Adipose tissue (tissue), 3 donors: ENCODE results near the gene HPSE2. TPM values are rescaled to one million over a fixed set of nuclear protein-coding genes. Genes with fewer than 3 reads are reported as not detected.

Source experiments
- H3K27ac ChIP-seq: one replicate; pipeline ENCODE4 v1.5.1; 2013; ENCODE audit warnings: low read depth, low read length
- WGBS, 3 donors: extraction: QIAGEN DNeasy Blood & Tissue Kit; methylation state at CpG; one replicate each; pipeline ENCODE4 v1.1.7; 2013; 5-methylcytosine and 5-hydroxymethylcytosine counted together
- polyA plus RNA-seq, 3 donors: library from polyadenylated mRNA; stranded (reverse); fragments of 200-250 nt; gene quantifications; one replicate each; pipeline ENCODE4 v1.2.3, GENCODE V29; 2013
- donor health status: healthy with polysubstance abuse.
- donor health status: Bipolar disorder and iron deficiency.
- donor health status: healthy.

HPSE2 gene
- polyA plus RNA-seq, 3 donors: 0.06 to 2.4 (median 1.0) TPM

DNA sequence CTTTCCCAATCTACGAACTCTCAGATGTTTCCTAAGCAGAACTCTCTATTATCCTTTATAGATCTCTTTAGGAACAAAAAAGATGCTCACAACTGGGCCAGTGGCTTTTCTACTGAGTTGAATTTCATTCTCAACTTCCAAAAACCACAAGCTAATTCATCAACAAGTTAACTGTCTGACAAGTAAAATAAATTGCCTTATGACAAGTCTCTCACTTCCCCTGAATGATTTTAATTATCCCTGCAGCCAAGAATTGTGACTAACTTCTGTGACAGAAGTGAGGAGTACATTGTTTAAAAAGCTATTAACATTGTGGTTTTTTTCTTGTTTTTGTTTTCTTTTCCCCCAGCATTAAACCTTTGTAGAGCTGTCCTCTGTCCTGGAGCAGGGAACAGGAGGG lies 343.1 kb downstream of the HPSE2 start:
- no peak overlapping the region for H3K27ac ChIP-seq
- WGBS, 3 donors: 41 to 88% (median 66%) methylated on average over 1 of the region's 1 CpG

DNA sequence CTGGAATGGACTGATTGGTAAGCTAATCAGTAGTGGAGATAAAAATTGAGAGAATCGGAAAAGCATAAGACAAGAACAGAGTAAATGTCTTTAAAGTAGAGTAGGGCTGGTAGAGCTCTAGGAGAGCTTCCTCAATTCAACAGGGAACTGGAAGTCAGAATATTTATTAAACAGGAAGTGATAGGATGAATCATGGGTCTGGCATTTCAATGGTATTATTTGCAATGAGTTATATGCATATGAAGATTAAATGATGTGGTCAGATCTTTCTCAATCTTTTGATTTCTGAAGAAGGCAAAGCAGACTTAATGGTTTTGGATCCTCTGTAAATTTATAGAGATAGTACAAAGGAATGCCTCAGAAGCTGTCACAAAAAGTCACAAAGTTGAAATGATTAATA lies 349.0 kb downstream of the HPSE2 start:
- 67 to 86% (median 85%) methylated on average over 1 of the region's 1 CpG for WGBS, 3 donors
- no peak overlapping the region for H3K27ac ChIP-seq

DNA sequence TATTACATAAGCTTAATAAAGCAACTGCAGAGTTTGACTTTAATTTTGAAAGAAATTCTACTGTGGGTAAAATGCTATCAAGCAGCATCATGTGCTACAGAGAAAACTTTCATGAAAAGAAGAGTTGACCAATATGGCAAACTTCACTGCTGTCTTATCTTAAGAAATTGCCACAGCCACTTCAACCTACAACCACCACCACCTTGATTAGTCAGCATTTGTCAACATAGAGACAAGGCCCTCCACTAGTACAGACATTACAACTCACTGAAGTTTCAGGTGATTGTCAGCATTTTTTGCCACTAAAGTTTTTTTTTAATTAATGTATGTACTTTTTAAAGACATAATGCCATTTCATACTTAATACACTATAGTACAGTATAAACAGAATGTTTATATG lies 350.3 kb downstream of the HPSE2 start:
- no peak overlapping the region for H3K27ac ChIP-seq

DNA sequence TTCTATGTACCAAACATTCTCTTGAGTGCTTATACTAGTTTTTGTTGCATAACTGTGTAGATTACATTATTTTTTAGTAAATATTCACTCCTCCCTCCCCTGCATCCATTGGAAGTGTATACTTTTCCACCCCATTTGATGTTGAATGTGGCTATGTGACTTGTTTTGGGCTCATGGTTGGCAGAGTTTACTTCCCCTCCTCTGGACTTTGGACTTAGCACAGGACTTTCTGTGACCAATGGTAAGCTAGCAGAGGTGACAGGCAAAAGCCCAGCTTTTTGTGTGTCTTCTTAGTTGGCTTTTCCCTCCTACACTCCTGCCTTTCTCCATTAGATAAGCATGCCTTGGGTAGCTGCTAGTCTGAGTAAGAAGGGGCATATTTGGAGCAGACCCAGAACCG lies 353.9 kb downstream of the HPSE2 start:
- WGBS, 3 donors: 56 to 82% (median 80%) methylated on average over 1 of the region's 1 CpG
- no peak overlapping the region for H3K27ac ChIP-seq

DNA sequence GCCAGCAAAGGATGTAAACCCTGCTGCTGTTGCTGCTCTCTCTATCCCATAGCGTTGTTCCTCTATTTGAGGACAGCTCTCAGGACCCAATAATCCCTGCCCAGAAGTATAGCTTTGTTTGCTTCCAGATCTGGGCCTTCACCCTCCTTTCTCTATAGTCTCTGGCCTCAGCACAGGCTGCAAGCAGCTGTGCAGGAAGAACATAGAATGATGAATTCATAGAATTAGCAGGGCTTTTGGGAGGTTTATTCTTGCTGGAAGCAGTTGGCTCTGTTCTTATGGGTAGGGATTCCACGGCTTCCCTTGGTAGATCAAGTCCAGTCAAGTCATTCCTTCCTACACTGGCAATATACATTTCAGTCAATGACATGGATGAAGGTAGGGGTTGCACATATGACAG lies 354.7 kb downstream of the HPSE2 start:
- no peak overlapping the region for H3K27ac ChIP-seq
- WGBS, 3 donors: 73 to 76% (median 74%) methylated on average over 2 of the region's 2 CpGs

DNA sequence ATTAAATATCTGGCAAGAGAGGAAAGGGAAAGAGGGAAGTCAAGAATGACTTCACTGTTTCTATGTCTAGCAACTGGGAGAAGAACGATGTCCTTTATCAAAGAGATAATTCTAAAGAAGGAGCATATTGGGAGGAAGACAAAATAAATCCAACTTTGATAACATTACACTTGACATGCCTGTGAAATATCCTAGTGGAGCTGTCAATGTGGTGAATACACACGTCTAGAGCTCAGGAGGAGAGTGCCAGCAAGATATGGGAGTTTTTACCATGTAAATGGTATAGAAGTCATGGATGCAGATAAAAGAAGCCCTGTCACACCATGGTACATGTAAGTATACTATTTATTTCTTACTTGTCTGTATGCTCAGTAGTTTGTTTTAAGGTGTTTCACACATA lies 356.7 kb downstream of the HPSE2 start:
- WGBS, 3 donors: 36 to 43% (median 41%) methylated on average over 2 of the region's 2 CpGs
- no peak overlapping the region for H3K27ac ChIP-seq

DNA sequence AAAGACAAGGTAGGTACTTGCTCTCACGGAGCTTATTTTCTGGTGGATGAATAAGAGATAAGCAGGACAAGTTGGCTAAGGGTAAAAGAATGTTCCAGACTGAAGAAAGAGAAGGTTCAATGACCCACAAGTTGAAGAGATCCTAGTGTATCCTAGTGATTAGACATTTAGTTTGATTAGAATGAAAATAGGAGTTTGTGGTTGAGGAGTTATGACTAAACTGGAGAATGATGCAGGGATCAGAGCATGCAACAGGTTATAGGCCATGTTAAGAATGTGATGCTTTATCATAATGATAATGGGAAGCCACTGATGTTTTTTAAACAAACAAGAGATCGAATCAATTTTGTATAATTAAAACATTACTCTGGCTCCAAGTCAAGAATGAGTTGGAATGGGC lies 357.2 kb downstream of the HPSE2 start:
- WGBS, 3 donors: 46 to 63% (median 63%) methylated on average over 2 of the region's 2 CpGs
- no peak overlapping the region for H3K27ac ChIP-seq

DNA sequence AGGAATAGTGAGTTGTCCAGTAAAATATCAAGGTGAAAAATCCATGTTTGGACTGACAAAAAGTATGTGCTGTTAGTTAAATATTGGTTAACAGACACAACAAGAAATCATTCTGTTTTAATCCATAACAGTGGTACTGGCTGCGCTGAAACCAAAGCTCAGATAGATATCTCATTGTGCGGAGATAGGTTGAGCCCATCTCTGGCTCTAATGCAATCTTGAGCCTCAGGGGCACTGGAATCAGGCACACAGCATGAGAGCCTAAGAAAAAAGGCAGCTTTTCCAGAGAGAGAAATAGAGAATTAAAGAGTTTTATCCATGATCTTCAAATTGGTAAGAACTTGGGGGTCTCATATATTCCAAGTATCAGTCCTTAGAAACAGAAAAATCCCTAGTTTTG lies 373.7 kb downstream of the HPSE2 start:
- no peak overlapping the region for H3K27ac ChIP-seq
- 86 to 96% (median 91%) methylated on average over 2 of the region's 2 CpGs for WGBS, 3 donors

DNA sequence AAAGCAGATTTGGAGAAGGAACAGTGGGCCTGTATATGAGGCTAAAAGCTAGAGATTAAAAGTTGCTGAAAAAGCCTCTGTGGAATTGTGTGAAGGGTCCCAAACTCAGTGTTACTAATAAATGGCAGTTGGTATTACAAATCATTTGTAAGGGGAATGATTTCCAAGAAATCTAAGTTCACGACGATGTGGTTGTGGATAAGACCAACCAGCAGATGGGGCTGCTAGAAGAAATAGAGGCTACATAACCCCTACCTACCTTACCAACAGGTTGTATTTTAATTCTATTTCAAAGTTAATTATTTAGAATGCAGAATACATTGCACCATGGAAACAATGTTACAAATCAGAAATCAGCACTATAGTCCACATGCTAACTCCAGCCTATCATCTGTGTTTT lies 377.1 kb downstream of the HPSE2 start:
- WGBS, 3 donors: 63 to 75% (median 66%) methylated on average over 2 of the region's 2 CpGs
- H3K27ac ChIP-seq: no peak overlapping the region

DNA sequence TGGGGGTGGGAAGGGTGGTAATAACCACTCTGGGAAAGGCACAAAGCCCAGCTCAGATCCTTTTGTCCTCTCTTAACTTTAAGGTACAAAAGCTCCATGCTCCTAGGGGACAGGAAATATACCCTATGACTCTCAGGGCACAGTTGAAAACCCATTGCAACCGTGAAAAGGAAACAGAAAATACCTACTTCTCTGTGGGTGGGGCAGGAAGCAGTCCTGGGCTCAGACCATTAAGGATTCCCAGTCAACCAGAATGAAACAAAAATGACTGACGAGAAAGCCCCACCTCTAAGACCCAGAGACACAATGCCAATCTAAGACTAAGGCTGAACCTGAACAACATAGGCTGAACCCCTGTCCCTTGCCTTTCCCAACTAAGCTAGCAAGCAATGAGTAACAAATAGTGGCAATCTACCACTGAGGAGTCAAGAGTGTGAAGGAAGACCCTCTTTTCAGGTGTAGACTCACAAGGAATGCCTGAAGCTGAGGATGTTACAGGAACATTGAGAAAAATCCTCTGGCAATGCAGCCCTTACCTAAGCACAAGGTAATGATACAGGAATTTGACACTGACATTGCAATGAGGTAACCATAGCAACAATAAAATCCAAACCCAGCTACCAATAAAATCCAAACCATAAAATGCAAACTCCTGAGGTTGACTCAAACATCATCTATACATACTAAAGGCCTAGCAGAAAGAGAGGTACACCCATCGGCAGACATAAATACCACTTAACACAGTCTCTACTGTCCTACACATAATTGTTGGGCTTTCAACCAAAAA lies 380.1 kb downstream of the HPSE2 start:
- WGBS, 3 donors: 70 to 82% (median 72%) methylated on average over 3 of the region's 3 CpGs
- H3K27ac ChIP-seq: no peak overlapping the region

DNA sequence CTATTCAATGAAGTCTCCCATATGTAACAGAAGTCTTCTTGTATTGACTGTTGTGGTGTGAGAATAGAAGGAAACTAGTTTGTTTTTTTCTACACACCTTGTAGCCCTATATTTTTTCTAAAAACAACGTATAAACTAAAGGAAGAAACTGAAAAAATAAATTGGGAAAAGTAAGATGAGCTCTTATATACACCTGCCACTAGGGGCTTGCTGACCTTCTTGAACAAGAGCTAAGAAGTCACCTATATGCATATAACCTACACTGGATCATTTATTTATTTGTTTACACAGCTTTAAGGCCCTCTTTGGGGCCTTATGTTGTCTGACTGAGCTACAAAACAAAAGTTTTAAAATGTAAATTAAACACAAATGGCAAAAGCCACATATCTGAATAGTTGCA lies 383.0 kb downstream of the HPSE2 start:
- 48 to 59% (median 51%) methylated on average over 1 of the region's 1 CpG for WGBS, 3 donors
- H3K27ac ChIP-seq: no peak overlapping the region

DNA sequence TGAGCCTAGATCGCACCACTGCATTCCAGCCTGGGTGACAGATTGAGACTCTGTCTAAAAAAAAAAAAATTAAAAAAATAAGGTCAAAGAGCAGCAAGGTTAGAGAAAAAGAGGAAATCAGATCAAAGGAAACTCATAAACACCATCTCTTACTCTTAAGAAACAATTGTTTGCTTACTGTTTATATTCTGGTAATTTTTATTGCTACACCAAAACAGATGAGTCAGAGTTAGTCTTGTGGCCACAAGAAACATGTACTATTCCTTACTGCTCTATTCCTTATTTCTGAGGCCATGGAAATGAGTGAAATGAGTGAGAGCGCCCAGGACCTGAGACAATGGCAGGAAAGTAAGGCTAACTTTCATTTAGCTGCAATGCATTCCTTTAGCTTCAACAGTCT lies 387.3 kb downstream of the HPSE2 start:
- WGBS, 3 donors: 83 to 96% (median 86%) methylated on average over 2 of the region's 2 CpGs

DNA sequence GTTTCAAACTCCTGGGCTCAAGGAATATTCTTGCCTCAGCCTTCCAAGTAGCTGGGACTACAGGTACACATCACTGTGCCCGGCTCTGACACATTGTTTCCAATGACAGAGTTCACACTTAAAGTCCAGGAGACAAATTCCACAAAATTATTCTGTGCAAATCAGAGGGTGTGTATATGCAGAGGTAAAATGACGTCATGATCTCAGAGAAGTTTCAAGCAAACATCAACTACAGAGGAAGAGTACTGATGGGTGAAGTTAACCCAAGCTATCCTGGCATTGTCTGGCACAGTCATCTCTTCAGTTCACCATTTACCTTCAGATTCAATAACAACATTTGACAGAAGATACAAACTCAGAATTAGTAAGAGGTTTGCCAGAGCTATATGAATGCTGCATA lies 388.9 kb downstream of the HPSE2 start:
- 72 to 77% (median 72%) methylated on average over 2 of the region's 2 CpGs for WGBS, 3 donors
- H3K27ac ChIP-seq: no peak overlapping the region

More for the DNA sequence above, 387.3 kb downstream of the HPSE2 start:
- H3K27ac ChIP-seq: no peak overlapping the region

DNA sequence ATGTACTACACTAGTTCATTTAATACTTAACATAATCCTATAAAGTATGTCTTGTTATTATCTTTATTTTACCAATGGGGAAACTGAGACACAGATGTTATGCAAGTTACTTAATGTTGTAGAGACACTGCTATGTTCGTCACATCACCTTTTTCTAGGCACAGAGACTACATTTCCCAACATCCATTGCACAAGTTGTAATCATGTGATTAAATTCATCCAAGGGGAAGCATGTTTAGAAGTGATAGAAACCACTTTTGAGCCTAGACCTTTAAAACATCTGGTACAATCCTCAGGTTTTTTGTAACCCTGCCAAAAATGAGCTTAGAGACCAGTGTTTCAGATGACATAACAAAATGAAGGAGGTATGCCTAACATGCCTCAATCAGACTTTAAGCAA lies 402.1 kb downstream of the HPSE2 start:
- 69 to 83% (median 72%) methylated on average over 1 of the region's 1 CpG for WGBS, 3 donors
- no peak overlapping the region for H3K27ac ChIP-seq

DNA sequence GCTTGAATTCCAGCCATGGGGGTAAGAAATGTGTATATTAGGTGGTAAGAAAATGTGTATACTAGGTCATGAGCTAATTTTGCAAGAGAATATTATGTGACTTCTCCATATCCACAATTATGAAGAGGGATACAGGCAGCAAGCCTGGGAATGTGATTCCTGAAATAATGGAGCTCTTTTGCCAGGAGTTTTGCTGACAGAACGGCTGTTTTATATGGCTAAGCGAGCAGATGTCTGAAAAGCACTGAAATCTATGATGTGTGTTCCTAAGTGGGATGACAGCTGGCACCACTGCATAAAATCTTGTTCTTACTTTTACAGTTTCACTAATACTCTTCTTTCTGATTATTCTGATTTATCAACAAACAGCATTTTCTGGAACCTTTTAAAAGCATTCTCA lies 402.9 kb downstream of the HPSE2 start:
- WGBS, 3 donors: 68 to 76% (median 75%) methylated on average over 2 of the region's 2 CpGs
- no peak overlapping the region for H3K27ac ChIP-seq

DNA sequence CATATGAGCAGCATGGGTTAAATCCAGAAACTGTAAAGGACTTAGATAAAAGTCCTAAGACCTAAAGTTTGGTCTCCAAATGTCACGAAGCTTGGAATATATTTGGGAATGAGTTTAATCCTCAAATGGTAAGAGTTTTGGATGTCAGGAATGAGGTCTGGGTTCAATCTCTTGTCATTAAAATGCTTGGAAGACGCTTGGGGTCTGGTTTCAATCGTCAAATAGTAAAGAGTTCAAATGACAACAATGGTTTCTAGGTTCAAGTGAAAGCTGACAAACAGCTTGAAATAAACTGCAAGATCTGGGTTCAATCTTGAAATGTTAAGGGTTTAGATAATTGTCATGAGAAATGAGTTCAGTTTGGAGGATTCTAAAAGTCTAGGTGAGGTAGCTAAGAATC lies 403.5 kb downstream of the HPSE2 start:
- H3K27ac ChIP-seq: no peak overlapping the region
- 52 to 61% (median 58%) methylated on average over 3 of the region's 3 CpGs for WGBS, 3 donors

DNA sequence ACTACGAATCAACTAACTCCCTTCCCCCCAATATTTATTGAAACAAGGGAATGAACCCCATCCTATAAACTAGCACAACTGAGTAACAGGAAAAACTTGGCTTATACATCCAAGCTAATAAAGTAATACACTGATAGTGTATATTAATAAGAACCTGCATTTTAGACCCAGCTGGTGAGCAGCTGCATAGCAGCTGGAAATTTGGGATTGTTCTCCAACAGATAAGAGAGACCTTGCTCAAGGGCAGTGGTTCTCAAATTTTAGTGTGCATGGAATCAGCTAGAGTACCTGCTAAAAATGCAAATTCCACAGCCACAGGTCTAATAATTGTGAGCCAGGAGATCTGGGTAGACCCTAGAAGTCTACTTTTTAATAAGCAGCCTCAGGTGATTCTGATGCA lies 404.3 kb downstream of the HPSE2 start:
- H3K27ac ChIP-seq: no peak overlapping the region
- WGBS, 3 donors: 76 to 89% (median 82%) methylated on average over 1 of the region's 1 CpG

DNA sequence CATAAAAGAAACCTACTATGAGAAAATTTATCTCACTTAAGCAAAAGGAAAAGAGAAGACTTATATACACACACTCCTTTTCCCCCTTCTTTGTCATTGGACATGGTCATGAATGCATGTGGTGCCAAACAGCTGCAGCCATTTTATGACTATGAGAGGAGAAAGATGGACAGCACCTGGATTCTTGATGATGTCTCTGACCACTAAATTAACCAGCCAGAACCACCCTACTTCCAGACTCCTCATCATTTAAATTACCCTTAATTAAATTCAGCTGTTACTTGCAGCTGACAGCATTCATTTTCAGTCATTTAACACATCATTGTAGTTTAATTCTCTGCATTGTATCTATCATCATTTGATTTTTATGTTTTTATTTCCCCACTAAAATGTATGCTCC lies 409.9 kb downstream of the HPSE2 start:
- H3K27ac ChIP-seq: no peak overlapping the region

DNA sequence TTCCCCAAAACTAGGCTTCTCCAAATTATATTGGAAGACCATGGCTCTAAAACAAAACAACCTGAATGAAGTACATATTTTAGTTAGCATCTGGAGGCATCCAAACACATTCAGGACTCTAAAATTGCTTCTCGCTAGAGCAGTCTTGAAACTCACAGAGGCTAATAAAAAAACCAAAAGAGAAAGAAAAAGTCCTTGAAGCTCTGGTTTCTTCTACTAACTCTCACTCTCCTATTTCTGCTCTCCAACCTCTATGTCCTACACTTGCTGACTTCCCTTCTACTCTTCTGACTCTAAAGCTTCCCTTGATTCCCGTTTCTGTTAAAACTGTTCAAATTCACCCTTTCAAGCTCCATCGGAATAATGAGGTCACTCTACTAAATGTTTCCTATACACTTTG lies 418.3 kb downstream of the HPSE2 start:
- H3K27ac ChIP-seq: no peak overlapping the region
- 84 to 85% (median 85%) methylated on average over 3 of the region's 3 CpGs for WGBS, 3 donors

DNA sequence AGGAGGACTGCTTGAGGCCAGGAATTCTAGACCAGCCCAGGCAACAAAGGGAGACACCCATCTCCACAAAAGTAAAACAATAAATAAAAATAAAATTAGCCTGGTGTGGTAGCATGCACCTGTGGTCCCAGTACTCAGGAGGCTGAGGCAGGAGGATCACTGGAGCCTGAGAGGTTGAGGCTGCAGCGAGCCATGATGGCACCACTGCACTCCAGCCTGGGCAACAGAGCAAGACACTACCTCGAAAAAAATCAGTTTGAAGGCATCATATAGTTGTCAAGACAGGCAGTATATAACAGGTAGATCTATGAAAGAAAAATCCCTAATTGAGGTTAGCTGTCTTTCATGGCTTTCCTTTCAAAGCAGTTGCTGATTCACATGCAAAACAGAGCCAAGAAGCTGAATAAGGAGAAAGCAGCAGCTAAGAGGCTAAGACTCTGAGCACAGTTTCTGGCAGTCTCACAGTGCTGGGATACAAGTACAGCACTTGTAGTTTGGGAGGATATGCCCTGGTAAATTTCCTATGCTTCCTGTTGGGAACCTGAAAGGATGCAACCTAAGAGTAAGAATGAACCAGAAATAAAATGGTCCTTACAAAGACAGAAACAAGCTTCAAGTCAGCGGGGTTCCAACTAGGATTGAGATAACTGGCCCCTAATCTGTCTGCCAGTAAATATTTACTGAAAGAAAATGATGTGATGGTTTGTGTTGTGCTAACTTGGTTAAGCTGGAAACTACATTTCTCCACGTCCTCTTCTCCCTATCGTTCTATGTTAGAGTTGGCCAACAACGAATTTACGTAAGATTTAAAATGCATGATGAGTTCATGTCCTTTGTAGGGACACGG lies 420.4 kb downstream of the HPSE2 start:
- no peak overlapping the region for H3K27ac ChIP-seq
- 52 to 70% (median 62%) methylated on average over 8 of the region's 8 CpGs for whole genome bisulfite sequencing, 3 donors
